Retina (tissue), 1 donor: Measurements from ENCODE around the gene FRMD4A.
"Not testable (repeated sequence)": the region's sequence is repeated elsewhere in the genome, so short reads cannot be mapped to it uniquely, and the experiment has no call there.

ENCODE experiments used
- DNase-seq: peaks from one replicate; pipeline ENCODE4 v3.0.0-alpha.2; 2016

The FRMD4A gene

GRCh38 chr10:13834581-13835286 is 496.0 kb downstream of the FRMD4A start:
- peak; percentile 75 for DNase-seq

- DNase-seq: no peak
Measured at GRCh38 chr10:13831711-13832141, 499.0 kb downstream of the FRMD4A start.

- DNase-seq: no peak
Measured at GRCh38 chr10:13830385-13830784, 500.3 kb downstream of the FRMD4A start.

- DNase-seq: no peak
Measured at GRCh38 chr10:13829790-13830189, 500.9 kb downstream of the FRMD4A start.

- not testable (repeated sequence) for DNase-seq
Measured at GRCh38 chr10:13828284-13828683, 502.4 kb downstream of the FRMD4A start.

GRCh38 chr10:13827076-13827797 is 503.5 kb downstream of the FRMD4A start:
- no peak for DNase-seq

GRCh38 chr10:13823709-13824405 is 506.9 kb downstream of the FRMD4A start:
- DNase-seq: no peak

GRCh38 chr10:13823096-13823708 is 507.5 kb downstream of the FRMD4A start:
- DNase-seq: peak; percentile 69

GRCh38 chr10:13822490-13822889 is 508.2 kb downstream of the FRMD4A start:
- DNase-seq: peak; percentile 67

GRCh38 chr10:13820964-13821337 is 509.8 kb downstream of the FRMD4A start:
- peak; percentile 70 for DNase-seq

GRCh38 chr10:13820119-13820963 is 510.4 kb downstream of the FRMD4A start:
- DNase-seq: no peak

- DNase-seq: no peak
Measured at GRCh38 chr10:13816195-13816925, 514.4 kb downstream of the FRMD4A start.

GRCh38 chr10:13815756-13816155 is 515.0 kb downstream of the FRMD4A start:
- no peak for DNase-seq

- no peak for DNase-seq
Measured at GRCh38 chr10:13813550-13813949, 517.2 kb downstream of the FRMD4A start.

- no peak for DNase-seq
Measured at GRCh38 chr10:13812804-13813203, 517.9 kb downstream of the FRMD4A start.

GRCh38 chr10:13810568-13810967 is 520.2 kb downstream of the FRMD4A start:
- no peak for DNase-seq

- DNase-seq: peak; percentile 11
Measured at GRCh38 chr10:13809427-13809826, 521.3 kb downstream of the FRMD4A start.

- no peak for DNase-seq
Measured at GRCh38 chr10:13808556-13809391, 522.0 kb downstream of the FRMD4A start.

GRCh38 chr10:13806419-13806818 is 524.3 kb downstream of the FRMD4A start:
- no peak for DNase-seq
